CD4-positive, alpha-beta memory T cell (primary cell): Measurements from ENCODE around the gene HTN3. TPM values are rescaled to one million over a fixed set of nuclear protein-coding genes. Genes with fewer than 3 reads are reported as not detected.
"Not testable (repeated sequence)": the region's sequence is repeated elsewhere in the genome, so short reads cannot be mapped to it uniquely, and the experiment has no call there.

Experiments
- CTCF ChIA-PET: fragments of 350-600 bp; sonication (Branson Sonifier 250); formaldehyde crosslinking; loops from one replicate; lab custom pipeline; 2021; ENCODE audit warnings: inconsistent platforms; ENCODE audit not compliant: partially characterized antibody; lab: Charles Lee
- POLR2A ChIA-PET: fragments of 350-600 bp; sonication (Branson Sonifier 250); formaldehyde crosslinking; loops from one replicate; lab custom pipeline; 2021; ENCODE audit not compliant: partially characterized antibody; lab: Charles Lee
- DNase-seq, 5 donors: peaks; one replicate each; pipeline versions ENCODE4 v3.0.0 to v3.0.0-alpha.2; 2020 to 2022; ENCODE audit warnings: mixed read lengths in 1 of 5
- H3K27ac ChIP-seq: one replicate; pipeline ENCODE4 v1.7.0; 2013; ENCODE audit warnings: low read depth, low read length
- H3K27me3 ChIP-seq: 2 replicates; pipeline ENCODE4 v1.7.0; 2013; ENCODE audit warnings: mild to moderate bottlenecking, low read length, moderate library complexity; ENCODE audit not compliant: insufficient read depth
- H3K36me3 ChIP-seq: 2 replicates; pipeline ENCODE4 v1.7.0; 2013; ENCODE audit warnings: mild to moderate bottlenecking, low read length, moderate library complexity; ENCODE audit not compliant: insufficient read depth
- H3K4me1 ChIP-seq: 2 replicates; pipeline ENCODE4 v1.7.0; 2013; ENCODE audit warnings: mild to moderate bottlenecking, low read length, moderate library complexity; ENCODE audit not compliant: insufficient read depth
- H3K4me3 ChIP-seq, 2 donors: one replicate each; pipeline ENCODE4 v1.7.0; 2013; ENCODE audit warnings: low read length in 2 of 2, mild to moderate bottlenecking in 1 of 2
- H3K9me3 ChIP-seq, 2 donors: one replicate each; pipeline ENCODE4 v1.7.0; 2013; ENCODE audit warnings: low read length in 2 of 2, control low read depth in 1 of 2; ENCODE audit not compliant: control insufficient read depth in 1 of 2
- H3K27ac Mint-ChIP-seq, 7 donors: one replicate each; pipeline ENCODE4 v1.8.0; 2020 to 2021; ENCODE audit warnings: mixed read lengths in 7 of 7, mild to moderate bottlenecking in 6 of 7, inconsistent platforms in 3 of 7, moderate library complexity in 3 of 7
- H3K27me3 Mint-ChIP-seq, 2 donors: one replicate each; pipeline ENCODE4 v1.8.0; 2020 to 2021; ENCODE audit warnings: mixed read lengths in 2 of 2
- H3K36me3 Mint-ChIP-seq, 2 donors: one replicate each; pipeline ENCODE4 v1.8.0; 2020 to 2021; ENCODE audit warnings: mixed read lengths in 2 of 2, inconsistent platforms in 1 of 2, mild to moderate bottlenecking in 1 of 2
- H3K4me1 Mint-ChIP-seq, 4 donors: one replicate each; pipeline ENCODE4 v1.8.0; 2020 to 2021; ENCODE audit warnings: mixed read lengths in 4 of 4, mild to moderate bottlenecking in 1 of 4
- H3K4me3 Mint-ChIP-seq, 8 donors: one replicate each; pipeline ENCODE4 v1.8.0; 2020 to 2021; ENCODE audit warnings: mixed read lengths in 8 of 8, mild to moderate bottlenecking in 7 of 8, moderate library complexity in 6 of 8, inconsistent platforms in 3 of 8
- H3K9me3 Mint-ChIP-seq, 8 donors: one replicate each; pipeline ENCODE4 v1.8.0; 2020 to 2021; ENCODE audit warnings: mixed read lengths in 8 of 8, mild to moderate bottlenecking in 5 of 8, inconsistent platforms in 3 of 8, moderate library complexity in 1 of 8
- intact Hi-C: fragments of 100-400 bp; cut with micrococcal nuclease; formaldehyde crosslinking; loops from one replicate; pipeline ENCODE4 v1.15.1; 2023
- polyA plus RNA-seq, 2 donors: library from polyadenylated mRNA; unstranded; fragments of 300-500 nt; fragmentation: Illumina TruSeq; gene quantifications; one replicate each; pipeline ENCODE4 v1.2.3, GENCODE V29; 2021
- total RNA-seq, 2 experiments: library from RNA; stranded (reverse); gene quantifications; one replicate each; pipeline ENCODE4 v1.2.3, GENCODE V29; 2021

The HTN3 gene
- total and polyA plus RNA-seq, 4 experiments from 2014 or later, result not detected

DNA sequence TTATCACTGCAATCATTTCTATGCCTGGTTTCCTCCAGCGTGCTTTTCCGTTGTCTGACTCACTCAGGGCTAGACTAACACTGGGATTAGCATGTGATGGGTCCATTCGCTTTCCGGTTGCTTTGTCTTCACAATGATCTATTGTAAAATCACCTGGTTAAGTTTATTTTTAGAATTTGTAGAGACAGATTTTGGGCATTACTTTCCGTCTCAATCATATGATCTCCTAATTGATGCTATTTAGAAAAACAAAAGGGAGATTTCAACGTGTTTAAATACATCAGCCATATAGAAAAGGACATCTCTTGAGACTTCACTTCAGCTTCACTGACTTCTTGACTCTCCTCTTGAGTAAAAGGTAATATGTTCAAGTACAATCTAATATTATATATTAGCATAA, 21.9 kb downstream of the HTN3 start, which contains the start of gene HTN1:
TSS of gene HTN1 (plus strand) at position 301 of the 400 bp plus-strand sequence. CDS start 2,639 bp downstream, outside the sequence.
- H3K27ac ChIP-seq, H3K9me3 ChIP-seq, DNase-seq, H3K4me1 ChIP-seq, H3K9me3 Mint-ChIP-seq, H3K27me3 ChIP-seq, H3K27ac Mint-ChIP-seq, CTCF ChIA-PET, H3K4me3 ChIP-seq, intact Hi-C loops, POLR2A ChIA-PET, H3K36me3 Mint-ChIP-seq, H3K4me3 Mint-ChIP-seq, H3K36me3 ChIP-seq, H3K4me1 Mint-ChIP-seq, H3K27me3 Mint-ChIP-seq: not testable (repeated sequence)

DNA sequence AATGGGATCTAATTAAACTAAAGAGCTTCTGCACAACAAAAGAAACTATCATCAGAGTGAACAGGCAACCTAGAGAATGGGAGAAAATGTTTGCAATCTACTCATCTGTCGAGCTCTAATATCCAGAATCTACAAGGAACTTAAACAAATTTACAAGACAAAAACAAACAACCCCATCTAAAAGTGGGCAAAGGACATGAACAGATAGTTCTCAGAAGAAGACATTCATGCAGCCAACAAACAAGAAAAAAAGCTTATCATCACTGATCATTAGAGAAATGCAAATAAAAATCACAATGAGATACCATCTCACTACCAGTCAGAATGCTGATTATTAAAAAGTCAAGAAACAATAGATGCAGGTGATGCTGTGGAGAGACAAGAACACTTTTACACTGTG, 28.3 kb downstream of the HTN3 start:
- H3K36me3 Mint-ChIP-seq, H3K4me1 ChIP-seq, H3K27ac ChIP-seq, intact Hi-C loops, H3K4me3 Mint-ChIP-seq, H3K4me1 Mint-ChIP-seq, H3K36me3 ChIP-seq, H3K27me3 ChIP-seq, H3K9me3 ChIP-seq, POLR2A ChIA-PET, DNase-seq, H3K27ac Mint-ChIP-seq, H3K4me3 ChIP-seq, CTCF ChIA-PET, H3K9me3 Mint-ChIP-seq, H3K27me3 Mint-ChIP-seq: not testable (repeated sequence)

DNA sequence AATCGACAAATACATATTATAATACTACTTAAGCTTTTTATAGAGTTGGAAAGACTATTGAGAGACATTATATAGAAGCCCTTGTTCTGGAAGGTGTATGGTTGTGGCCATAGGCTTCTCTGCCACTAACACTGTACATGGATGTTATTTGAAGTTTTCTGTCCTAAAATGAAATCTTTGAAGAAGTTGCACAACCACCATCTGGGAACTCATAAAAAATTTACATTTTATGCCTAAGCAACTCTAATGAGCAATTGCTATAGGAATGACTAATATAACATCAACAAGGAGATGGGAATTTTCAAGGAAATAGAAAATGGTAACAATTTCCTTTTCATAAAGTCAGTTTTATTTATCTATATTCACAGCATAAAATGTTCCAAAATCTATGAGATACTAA, 29.4 kb downstream of the HTN3 start:
- Histone ChIP-seq H3K36me3 (no peaks in the 10 kb centered on the region), H3K9me3 (no peaks in the 10 kb centered on the region), H3K27ac (no peak overlapping the region), H3K27me3 (no peaks in the 10 kb centered on the region), H3K4me1 (no peaks in the 10 kb centered on the region), H3K4me3 (no peak overlapping the region)
- DNase-seq, result no peak
- CTCF ChIA-PET, result no interaction called here
- no peaks in the 10 kb centered on the region for H3K4me1 Mint-ChIP-seq
- peaks cover 0 to 7% (median 2%) of the 10 kb centered on the region in 8 donors for H3K9me3 Mint-ChIP-seq
- intact Hi-C loops, result no loop called here
- POLR2A ChIA-PET, result no interaction called here
- H3K4me3 Mint-ChIP-seq, result no peak overlapping the region
- no peak overlapping the region for H3K27ac Mint-ChIP-seq
- H3K36me3 Mint-ChIP-seq, result no peaks in the 10 kb centered on the region
- H3K27me3 Mint-ChIP-seq, result no peaks in the 10 kb centered on the region

DNA sequence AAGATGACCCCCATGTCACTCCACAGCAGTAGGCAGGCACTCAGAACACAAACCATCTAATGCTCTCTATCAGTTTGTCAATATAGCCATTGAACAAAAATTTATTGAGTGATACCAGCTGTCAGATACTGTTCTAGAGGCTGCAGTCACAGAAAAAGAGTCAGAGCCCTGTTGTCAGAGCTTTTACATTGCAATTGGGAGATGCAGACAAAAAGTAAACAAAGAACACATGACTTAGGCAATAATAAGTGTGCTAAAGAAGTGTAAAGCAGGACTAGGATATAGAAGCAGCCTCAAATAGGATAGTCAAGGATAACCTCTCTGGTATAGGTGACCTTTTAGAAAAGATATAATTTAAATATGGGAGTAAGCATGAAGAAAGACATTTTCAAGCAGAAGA, 30.9 kb downstream of the HTN3 start:
- H3K9me3 Mint-ChIP-seq, result peaks cover 0 to 7% (median 2%) of the 10 kb centered on the region in 8 donors
- no peak for DNase-seq
- H3K27me3 ChIP-seq, result no peaks in the 10 kb centered on the region
- H3K9me3 ChIP-seq, result no peaks in the 10 kb centered on the region
- H3K4me3 ChIP-seq, result no peak overlapping the region
- H3K27me3 Mint-ChIP-seq, result no peaks in the 10 kb centered on the region
- H3K27ac Mint-ChIP-seq, result no peak overlapping the region
- ChIA-PET CTCF (no interaction called here), POLR2A (no interaction called here)
- no peaks in the 10 kb centered on the region for H3K4me1 Mint-ChIP-seq
- H3K4me3 Mint-ChIP-seq, result no peak overlapping the region
- H3K36me3 ChIP-seq, result no peaks in the 10 kb centered on the region
- H3K36me3 Mint-ChIP-seq, result no peaks in the 10 kb centered on the region
- no peaks in the 10 kb centered on the region for H3K4me1 ChIP-seq
- intact Hi-C loops, result no loop called here
- H3K27ac ChIP-seq, result no peak overlapping the region

DNA sequence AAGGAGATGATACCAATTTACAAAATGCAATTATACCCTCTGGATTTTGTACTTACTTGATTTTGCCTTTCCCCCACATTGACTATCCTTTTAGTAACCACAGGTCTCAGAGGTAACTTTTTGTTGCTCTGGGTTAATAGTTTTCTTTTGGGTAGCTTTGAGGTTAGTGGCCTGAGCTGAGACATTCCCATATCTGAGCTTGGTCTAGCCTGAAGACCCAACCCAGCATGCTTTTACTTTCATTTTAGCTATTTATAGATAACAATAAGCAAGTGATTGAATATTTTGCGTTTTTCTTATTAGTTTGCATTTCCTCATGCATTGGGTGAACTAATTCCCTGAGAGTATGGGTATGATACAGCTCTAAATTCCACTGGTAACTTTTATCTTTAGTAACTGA, 33.7 kb downstream of the HTN3 start:
- Histone ChIP-seq H3K27me3 (no peaks in the 10 kb centered on the region), H3K4me3 (no peak overlapping the region), H3K27ac (no peak overlapping the region), H3K4me1 (no peaks in the 10 kb centered on the region), H3K36me3 (no peaks in the 10 kb centered on the region), H3K9me3 (no peaks in the 10 kb centered on the region)
- Mint-ChIP-seq H3K4me3 (no peak overlapping the region), H3K27me3 (no peaks in the 10 kb centered on the region), H3K27ac (no peak overlapping the region), H3K36me3 (no peaks in the 10 kb centered on the region), H3K4me1 (no peaks in the 10 kb centered on the region), H3K9me3 (peaks cover 0 to 2% (median 0%) of the 10 kb centered on the region in 8 donors)
- DNase-seq, result no peak
- ChIA-PET CTCF (no interaction called here), POLR2A (no interaction called here)
- intact Hi-C loops, result no loop called here

DNA sequence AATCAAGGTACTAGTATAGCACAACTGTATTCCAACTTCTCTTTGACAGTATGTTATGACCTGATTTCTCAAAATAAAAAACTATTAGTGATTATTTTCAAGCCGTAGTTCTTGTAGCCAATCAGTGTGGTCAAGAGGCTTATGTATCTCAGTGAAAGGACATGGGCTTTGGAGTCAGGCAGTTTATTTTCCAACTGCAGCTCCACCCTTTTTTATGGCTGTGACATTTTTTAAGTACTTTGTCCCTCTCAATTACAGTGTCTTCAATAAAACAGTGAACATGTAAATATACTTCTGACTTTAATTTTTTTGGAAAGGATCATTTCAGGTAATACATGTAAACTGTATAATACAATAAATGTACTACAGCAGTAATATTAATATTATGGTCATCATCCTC, 51.9 kb downstream of the HTN3 start:
- intact Hi-C loops, result no loop called here
- no peaks in the 10 kb centered on the region for H3K27me3 ChIP-seq
- Mint-ChIP-seq H3K27me3 (no peaks in the 10 kb centered on the region), H3K9me3 (peaks cover 0 to 3% (median 0%) of the 10 kb centered on the region in 8 donors), H3K4me3 (no peak overlapping the region), H3K36me3 (no peaks in the 10 kb centered on the region), H3K27ac (no peak overlapping the region), H3K4me1 (no peaks in the 10 kb centered on the region)
- H3K36me3 ChIP-seq, result no peaks in the 10 kb centered on the region
- DNase-seq, result no peak
- no peaks in the 10 kb centered on the region for H3K4me1 ChIP-seq
- ChIA-PET CTCF (no interaction called here), POLR2A (no interaction called here)
- no peaks in the 10 kb centered on the region for H3K9me3 ChIP-seq
- H3K4me3 ChIP-seq, result no peak overlapping the region
- H3K27ac ChIP-seq, result no peak overlapping the region

Other genes with a start within 250 kb of the HTN3 start
- gene SULT1E1, start 168.3 kb upstream of the HTN3 start, total RNA-seq, result not detected
- not detected for gene SULT1E1, start 168.3 kb upstream of the HTN3 start, polyA plus RNA-seq
- gene CSN1S1, start 97.4 kb upstream of the HTN3 start, total RNA-seq, result not detected
- not detected for gene CSN1S1, start 97.4 kb upstream of the HTN3 start, polyA plus RNA-seq
- gene CSN2, start 62.7 kb upstream of the HTN3 start, total RNA-seq, result not detected
- gene CSN2, start 62.7 kb upstream of the HTN3 start, polyA plus RNA-seq, result not detected
- not detected for gene STATH, start 32.5 kb upstream of the HTN3 start, total RNA-seq
- not detected for gene STATH, start 32.5 kb upstream of the HTN3 start, polyA plus RNA-seq
- gene HTN1, start 22.0 kb downstream of the HTN3 start, total RNA-seq, result not detected
- not detected for gene HTN1, start 22.0 kb downstream of the HTN3 start, polyA plus RNA-seq
- not detected for gene PRR27, start 125.8 kb downstream of the HTN3 start, total RNA-seq
- not detected for gene PRR27, start 125.8 kb downstream of the HTN3 start, polyA plus RNA-seq
- gene ODAM, start 167.3 kb downstream of the HTN3 start, total RNA-seq, result not detected
- gene ODAM, start 167.3 kb downstream of the HTN3 start, polyA plus RNA-seq, result not detected
- gene FDCSP, start 197.7 kb downstream of the HTN3 start, total RNA-seq, result not detected
- gene FDCSP, start 197.7 kb downstream of the HTN3 start, polyA plus RNA-seq, result not detected
- not detected for gene CSN3, start 214.1 kb downstream of the HTN3 start, total RNA-seq
- gene CSN3, start 214.1 kb downstream of the HTN3 start, polyA plus RNA-seq, result not detected